GM21825 (cell line): ENCODE results near the gene TMEM154.

Source experiments
- ATAC-seq: cut with Tn5 transposase; IDR thresholded peaks from one replicate; pipeline ENCODE4 v1.9.1; 2021; ENCODE audit warnings: mild to moderate bottlenecking, moderate library complexity; ENCODE audit not compliant: unreplicated experiment

The TMEM154 gene

GRCh38 chr4:152634110-152634760 is 45.6 kb downstream of the TMEM154 start:
- no peak for ATAC-seq

GRCh38 chr4:152633118-152633517 is 46.7 kb downstream of the TMEM154 start:
- ATAC-seq: no peak

DNA sequence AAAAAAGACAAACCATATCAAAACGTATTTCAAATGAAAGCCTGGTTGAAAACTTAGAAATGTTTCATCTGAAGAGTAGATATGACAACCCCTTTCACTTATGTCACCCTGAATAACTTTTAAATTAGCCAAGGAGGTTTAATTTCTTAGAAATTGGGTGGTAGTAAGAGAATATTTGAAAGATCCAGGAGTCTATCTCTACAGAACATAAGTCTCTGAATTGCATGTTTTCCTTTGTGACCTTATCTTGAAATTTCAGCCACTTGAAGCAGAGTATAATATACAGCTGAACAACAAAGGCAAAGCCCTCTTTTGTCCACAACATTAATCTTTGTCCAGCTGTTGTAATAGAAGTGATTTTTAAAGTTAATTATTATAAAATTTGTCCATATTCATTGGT is 49.5 kb downstream of the TMEM154 start:
- no peak for ATAC-seq

DNA sequence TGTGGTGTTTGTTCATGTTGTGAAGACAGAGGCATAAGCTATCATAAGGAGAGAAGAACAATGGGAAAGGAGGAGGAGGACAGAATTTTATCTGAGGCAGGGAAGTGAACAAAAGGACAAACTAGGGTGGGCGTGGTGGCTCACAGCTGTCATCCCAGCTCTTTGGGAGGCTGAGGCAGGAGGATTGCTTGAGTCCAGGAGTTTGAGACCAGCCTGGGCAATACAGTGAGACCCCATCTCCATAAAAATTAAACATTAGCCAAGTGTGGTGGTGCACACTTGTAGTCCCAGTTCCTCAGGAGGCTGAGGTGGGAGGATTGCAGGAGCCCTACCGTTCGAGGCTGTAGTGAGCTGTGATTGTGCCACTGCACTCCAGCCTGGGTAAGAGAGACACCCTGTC is 49.9 kb downstream of the TMEM154 start:
- no peak for ATAC-seq

DNA sequence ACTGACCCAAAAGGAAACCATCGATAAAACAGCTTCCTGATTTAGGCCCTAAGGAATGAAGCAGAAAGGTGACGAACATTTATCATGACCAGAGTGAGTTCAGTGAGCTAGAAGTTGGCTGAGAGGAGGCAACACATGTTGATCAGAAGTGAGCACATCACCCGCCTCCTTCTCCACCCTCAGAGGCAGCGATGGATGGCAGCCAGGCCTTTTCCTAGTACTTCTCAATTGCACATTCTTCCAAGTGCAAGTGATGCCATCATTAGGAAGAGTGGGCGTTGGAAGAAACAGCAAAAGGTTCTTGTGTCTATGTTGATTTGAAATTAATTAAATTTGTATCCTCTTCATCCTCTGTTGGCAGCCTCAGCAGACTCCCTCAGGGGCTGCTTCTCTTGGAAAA is 51.7 kb downstream of the TMEM154 start:
- ATAC-seq: no peak

DNA sequence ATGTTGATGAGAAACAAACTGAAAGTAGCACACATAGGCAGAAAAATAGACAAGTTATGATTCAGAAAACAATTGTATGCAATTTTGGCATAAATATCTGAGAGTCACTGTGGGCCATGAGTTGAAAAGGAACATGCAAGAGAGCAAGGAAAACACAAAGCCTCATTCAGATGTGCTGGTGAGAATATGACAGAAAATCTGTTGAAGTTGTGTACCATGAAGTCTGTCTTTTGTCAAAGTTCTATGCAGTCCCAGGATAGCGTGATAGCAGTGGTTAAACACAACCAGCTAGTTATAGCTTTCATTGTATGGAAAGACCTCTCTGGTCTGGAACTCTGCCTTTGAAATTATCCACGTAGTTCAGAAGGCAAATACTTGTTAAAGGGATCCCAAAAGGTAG is 53.0 kb downstream of the TMEM154 start:
- no peak for ATAC-seq

DNA sequence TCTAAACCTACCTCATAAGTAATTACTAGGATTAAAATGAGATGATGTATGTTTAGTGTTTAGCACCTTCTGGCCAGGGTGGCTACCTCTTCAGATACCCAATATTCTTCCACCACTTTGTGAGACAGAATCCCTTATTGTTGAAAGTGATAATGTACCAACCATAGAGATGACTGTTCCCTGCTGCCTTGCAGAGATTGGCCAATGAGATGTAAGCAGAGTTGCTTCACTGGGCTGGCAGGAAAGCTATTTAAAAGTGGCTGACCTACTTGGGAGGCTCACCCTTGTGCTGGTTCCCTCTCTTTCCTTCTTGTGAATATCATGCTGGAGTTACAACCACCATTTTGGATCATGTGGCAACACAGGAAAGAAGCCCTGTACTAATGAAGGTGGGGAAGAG is 58.9 kb downstream of the TMEM154 start:
- ATAC-seq: no peak

DNA sequence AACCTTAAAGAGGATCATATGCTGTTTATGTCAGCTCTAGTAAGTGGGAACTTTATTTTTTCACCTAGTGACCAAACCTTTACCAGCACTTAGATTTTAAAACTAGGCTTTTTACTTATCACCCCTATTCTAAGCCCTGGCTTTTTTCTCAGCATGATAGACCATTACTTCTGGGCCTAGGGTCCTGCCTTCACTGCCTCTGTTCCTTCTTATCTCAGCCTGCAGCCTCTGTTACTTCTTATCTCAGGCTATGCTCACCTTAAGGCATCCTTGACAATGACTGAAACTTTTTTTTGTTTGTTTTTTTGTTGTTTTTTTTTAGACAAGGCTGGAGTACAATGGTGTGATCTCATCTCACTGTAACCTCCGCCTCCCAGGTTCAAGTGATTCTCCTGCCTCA is 59.6 kb downstream of the TMEM154 start:
- ATAC-seq: no peak

DNA sequence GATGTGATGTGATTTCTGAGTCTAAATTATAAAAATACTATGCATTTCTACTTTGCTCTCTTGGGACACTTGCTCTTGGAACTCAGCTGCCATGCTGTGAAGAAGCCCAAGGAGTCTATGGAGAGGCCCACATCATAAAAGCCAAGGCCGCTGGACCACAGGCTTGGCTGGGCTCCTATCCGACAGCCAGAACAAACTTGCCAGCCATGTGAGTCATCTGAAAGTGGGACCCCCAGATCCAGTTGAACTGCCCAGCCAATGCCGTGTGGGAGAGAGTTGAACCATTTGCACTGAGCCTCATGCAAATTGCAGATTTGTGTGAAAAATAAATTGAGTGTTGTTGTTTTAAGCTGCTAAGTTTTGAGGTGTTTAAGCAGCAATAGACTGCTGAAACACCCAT is 60.2 kb downstream of the TMEM154 start:
- no peak for ATAC-seq

GRCh38 chr4:152618971-152619370 is 60.8 kb downstream of the TMEM154 start:
- ATAC-seq: no peak

DNA sequence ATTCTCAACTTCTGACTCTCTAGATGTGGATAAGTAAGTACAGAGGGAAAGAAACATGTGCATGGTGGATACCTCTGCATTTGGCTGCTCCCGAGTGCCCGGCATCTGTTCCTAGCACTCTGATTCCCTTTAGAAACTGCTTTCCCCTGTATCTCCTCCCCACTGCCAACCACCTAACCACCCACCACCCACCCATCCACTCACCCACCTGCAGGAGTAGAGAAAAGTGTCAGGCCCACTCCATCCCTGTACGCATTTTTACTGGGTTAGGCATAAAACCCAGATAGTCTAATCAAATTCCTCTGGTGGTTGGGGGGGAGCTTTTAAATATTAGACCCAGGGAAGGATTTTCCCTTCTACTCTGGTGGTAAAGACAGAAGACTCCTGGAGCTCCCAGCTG is 63.0 kb downstream of the TMEM154 start:
- no peak for ATAC-seq

DNA sequence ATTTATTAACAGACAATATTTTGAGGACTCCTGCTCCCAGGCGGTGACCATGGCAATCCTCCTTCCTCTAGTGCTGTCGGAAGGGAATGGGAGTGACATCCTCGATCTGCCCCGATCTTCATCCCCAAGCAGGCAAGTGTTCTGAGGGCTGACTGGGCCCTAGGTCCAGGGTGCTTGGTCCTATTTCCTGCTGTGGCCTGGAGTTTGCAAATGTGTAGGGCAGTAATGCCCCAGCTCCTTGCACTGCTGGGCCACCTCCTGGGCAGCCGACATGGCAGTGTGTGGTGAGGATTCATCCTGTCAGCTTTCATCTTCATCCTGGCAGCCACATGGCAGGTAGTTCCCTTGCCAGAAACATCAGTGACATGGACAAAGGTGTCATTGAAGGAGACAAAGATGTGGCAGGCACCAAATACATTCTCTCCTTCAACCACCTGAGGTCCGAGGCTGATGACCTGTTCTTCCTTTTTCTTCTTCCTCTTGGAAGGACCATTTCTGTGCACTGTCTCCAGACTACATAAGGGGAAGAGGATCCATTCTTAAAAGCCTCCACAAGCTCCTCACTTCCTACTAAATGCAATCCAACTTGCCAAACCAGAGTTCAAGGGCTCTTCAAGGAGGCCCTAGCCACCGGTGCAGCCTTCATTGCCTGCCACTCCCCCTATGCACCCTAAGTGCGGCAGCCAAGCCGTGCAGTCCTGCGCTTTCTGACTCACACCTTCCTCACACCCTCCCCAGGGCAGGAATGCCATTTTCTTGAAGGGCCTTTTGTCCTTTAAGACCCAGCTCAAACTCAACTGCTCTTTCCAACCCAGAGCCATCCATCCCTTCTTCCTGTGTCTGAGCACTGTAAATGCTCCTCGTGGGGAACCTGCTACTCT is 65.7 kb downstream of the TMEM154 start:
- no peak for ATAC-seq

DNA sequence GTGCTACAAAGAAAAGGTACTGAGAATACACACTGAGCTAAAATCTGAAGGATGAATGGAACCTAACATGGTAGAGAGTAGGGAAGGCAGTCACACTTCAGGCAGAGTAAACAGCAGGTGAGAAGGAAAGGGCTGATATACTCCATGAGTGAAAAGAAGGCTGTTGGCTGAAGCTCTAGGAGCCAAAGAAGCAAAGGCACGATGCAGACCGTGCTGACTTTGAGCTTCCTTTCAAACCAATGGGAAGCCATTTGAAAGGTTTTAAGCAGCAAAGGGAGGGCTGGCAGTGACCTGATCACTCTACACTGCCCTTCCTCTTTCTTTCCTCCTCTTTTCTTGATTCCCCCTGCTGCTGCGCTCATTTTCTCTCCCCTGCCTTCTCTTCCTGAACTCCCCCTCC is 66.4 kb downstream of the TMEM154 start:
- ATAC-seq: no peak

GRCh38 chr4:152610131-152610530 is 69.7 kb downstream of the TMEM154 start:
- no peak for ATAC-seq

DNA sequence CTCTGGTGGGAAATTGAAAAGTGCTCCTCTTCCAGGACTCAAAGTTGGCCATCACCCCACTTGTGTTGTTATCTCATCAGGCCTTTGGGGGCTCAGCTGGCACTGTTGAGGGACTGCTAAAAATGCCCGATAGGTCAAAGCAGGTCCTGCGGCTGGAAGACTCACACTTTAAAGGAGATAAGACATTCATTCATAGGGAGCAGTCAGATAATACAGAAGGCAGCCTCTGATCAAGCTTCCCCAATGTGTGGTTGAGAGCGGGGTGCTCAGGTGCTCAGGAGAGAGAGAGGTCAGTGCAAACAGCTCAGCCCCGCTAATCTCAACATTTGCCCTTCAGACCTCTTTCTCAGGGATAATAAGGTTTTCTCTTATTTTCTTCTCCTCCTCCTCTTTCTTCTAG is 70.3 kb downstream of the TMEM154 start:
- no peak for ATAC-seq

GRCh38 chr4:152607178-152607577 is 72.6 kb downstream of the TMEM154 start:
- no peak for ATAC-seq

DNA sequence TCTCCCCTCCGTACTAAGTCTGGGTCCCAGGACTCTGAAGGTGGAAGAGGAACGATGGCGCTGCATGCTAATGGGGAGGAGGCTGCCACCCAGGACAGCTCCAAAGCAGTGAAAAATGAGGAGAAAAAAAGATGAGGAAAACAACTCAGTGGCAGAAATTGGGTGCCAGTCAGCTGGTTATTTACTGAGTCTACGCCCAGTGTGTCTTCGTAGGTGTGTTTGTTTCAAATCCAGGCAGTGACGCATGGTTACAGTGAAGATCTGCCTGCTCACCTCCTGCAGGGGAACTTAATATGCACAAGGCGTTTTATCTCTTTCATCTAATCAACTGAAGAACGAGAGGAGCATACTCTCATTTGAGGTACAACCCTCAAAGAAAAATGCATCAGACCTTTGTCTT is 73.0 kb downstream of the TMEM154 start:
- ATAC-seq: no peak

DNA sequence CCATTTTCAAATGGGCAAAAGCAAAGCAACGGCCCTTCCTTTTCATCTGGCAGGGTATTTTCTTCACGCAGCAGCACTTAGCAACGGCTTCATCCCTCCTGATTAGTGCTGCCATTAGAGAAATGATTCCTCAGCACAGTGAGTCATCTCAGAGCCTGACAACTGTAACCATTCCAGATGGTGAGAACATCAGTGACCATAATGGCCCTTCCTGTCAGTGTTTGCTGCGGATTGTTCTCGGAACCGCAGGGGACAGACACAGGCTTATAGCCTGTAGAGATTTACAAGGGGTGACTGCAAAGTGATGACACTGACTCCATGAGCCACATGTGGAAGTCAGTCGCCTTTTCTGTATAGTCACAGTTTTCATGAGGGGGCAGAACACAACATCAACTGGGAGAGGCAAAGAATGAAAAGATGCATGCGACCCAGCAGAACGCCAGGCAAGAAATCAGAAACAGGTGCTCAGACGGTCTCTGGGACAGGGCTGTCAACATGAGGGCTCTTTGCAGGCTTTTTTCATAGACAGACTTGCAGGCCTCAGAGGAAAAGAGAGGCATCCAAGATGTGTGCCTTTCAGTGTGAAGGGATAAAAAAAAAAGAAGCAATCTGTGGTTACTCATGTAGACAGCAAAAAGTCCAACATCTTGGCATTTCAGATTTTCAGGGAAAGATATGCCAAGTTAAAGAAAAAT is 74.0 kb downstream of the TMEM154 start:
- ATAC-seq: no peak

DNA sequence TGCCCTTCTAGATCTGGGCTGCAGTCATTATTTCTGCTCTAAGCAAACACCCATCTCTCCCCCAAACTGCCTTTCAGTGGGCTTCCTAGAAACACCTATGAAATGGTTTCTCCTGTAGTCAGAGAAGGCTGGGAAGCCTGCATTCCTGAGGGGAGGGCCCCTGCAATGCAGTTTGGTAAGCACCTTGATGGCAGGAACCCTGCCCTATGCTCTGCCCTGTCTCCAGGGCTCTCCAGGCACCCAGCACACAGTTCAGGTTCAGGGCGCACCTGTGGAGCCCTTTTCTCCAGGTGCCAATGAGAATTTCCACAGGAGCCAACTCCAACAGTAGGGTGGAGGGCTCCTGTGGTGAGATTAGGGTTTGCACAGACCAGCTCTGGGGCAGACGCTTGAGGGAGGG is 74.8 kb downstream of the TMEM154 start:
- ATAC-seq: no peak

GRCh38 chr4:152601156-152601555 is 78.6 kb downstream of the TMEM154 start:
- no peak for ATAC-seq

DNA sequence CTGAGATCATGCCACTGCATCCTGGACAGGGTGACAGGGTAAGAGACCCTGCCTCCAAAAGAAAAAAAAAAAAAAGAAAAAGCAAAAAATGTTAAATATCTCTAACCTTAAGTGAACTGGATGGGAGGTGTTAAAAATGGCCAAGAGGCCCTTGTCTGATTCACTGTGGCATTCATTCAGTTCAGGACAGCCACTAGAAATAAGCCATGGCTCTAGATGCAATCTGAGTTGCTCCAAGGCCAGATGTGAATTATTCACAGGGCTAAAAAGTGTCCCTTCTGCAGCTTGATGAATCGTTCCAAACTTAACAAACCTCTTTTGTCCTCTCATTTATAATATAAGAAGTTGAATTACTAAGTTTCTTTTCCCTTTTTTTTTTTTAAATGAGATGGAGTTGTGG is 80.2 kb downstream of the TMEM154 start:
- ATAC-seq: no peak

DNA sequence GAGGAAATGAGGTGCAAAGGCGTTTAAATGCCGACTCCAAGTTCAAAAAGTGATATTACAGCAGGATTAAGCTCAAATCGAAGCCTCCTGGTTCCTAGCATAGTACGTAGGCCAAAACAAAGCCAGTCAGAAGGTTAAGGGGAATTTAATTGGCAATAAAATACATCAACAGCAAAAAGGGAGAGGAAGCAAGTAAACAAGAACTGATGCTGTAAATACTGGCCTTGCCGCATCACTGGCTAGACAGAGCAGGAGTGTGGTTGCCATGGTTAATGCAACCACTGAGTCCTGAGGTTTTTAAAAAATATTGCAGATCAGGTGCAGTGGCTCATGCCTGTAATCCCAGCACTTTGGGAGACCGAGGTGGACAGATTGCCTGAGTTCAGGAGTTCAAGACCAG is 80.7 kb downstream of the TMEM154 start:
- ATAC-seq: no peak
